Activated CD4-positive, CD25-positive, alpha-beta regulatory T cell treated with anti-CD3 and anti-CD28 coated beads, Interleukin-2, amount 50 U/mL, for 72 hours (primary cell): ENCODE measurements around the gene TAF3.

ENCODE experiments used
- DNase-seq: peaks from one replicate; pipeline ENCODE4 v3.0.0; 2021

Gene TAF3

GRCh38 chr10:8049865-8050555 lies 231.7 kb downstream of the TAF3 start:
- no peak for DNase-seq

GRCh38 chr10:8050556-8051108 lies 232.3 kb downstream of the TAF3 start:
- no peak for DNase-seq

GRCh38 chr10:8051109-8051821 lies 233.0 kb downstream of the TAF3 start:
- no peak for DNase-seq

- no peak for DNase-seq
These were observed 233.5 kb downstream of the TAF3 start for GRCh38 chr10:8051851-8052257.

- DNase-seq: no peak
These were observed 234.1 kb downstream of the TAF3 start for GRCh38 chr10:8052341-8052955.

GRCh38 chr10:8052956-8053445 lies 234.7 kb downstream of the TAF3 start:
- no peak for DNase-seq

- peak; percentile 96 for DNase-seq
These were observed 235.3 kb downstream of the TAF3 start for GRCh38 chr10:8053446-8054243.

GRCh38 chr10:8054244-8054493 lies 235.9 kb downstream of the TAF3 start:
- DNase-seq: no peak

GRCh38 chr10:8054494-8055407 lies 236.4 kb downstream of the TAF3 start, which contains the start of gene GATA3:
Gene GATA3 (plus strand): TSS chr10:8054688. CDS start chr10:8055656, 968 bp downstream.
- DNase-seq: peak; percentile 77

GRCh38 chr10:8055420-8056349 lies 237.4 kb downstream of the TAF3 start:
- peak; percentile 69 for DNase-seq

- DNase-seq: no peak
These were observed 238.1 kb downstream of the TAF3 start for GRCh38 chr10:8056378-8056777.

- DNase-seq: no peak
These were observed 238.6 kb downstream of the TAF3 start for GRCh38 chr10:8056871-8057331.

GRCh38 chr10:8057636-8058273 lies 239.4 kb downstream of the TAF3 start:
- no peak for DNase-seq

- no peak for DNase-seq
These were observed 240.2 kb downstream of the TAF3 start for GRCh38 chr10:8058274-8059111.

- no peak for DNase-seq
These were observed 241.1 kb downstream of the TAF3 start for GRCh38 chr10:8059191-8059936.

- peak; percentile 66 for DNase-seq
These were observed 241.9 kb downstream of the TAF3 start for GRCh38 chr10:8060010-8060703.

- no peak for DNase-seq
These were observed 242.4 kb downstream of the TAF3 start for GRCh38 chr10:8060704-8061121.
